ENCODE results near the gene NSFL1C.
"Not testable (repeated sequence)": the region's sequence is repeated elsewhere in the genome, so short reads cannot be mapped to it uniquely, and the experiment has no call there.

The NSFL1C gene

GRCh38 chr20:1466211-1467081 is at the start of gene NSFL1C:
TSS of gene NSFL1C (minus strand) at chr20:1466849. CDS start at chr20:1466824, 25 bp downstream.
- peak; percentile 56 for DNase-seq

GRCh38 chr20:1513801-1514200 is 47.2 kb upstream of the NSFL1C start:
- no peak for DNase-seq

- no peak for DNase-seq
Measured at GRCh38 chr20:1509237-1509636, 42.6 kb upstream of the NSFL1C start.

- no peak for DNase-seq
Measured at GRCh38 chr20:1508574-1508973, 41.9 kb upstream of the NSFL1C start.

- DNase-seq, result no peak
Measured at GRCh38 chr20:1507276-1507675, 40.6 kb upstream of the NSFL1C start.

GRCh38 chr20:1505871-1506270 is 39.2 kb upstream of the NSFL1C start:
- no peak for DNase-seq

- DNase-seq, result no peak
Measured at GRCh38 chr20:1505361-1505760, 38.7 kb upstream of the NSFL1C start.

- peak; percentile 86 for DNase-seq
Measured at GRCh38 chr20:1503564-1504227, 37.0 kb upstream of the NSFL1C start.

GRCh38 chr20:1500496-1500895 is 33.8 kb upstream of the NSFL1C start:
- DNase-seq, result no peak

- DNase-seq, result no peak
Measured at GRCh38 chr20:1499528-1500420, 33.1 kb upstream of the NSFL1C start.

- not testable (repeated sequence) for DNase-seq
Measured at GRCh38 chr20:1497371-1497770, 30.7 kb upstream of the NSFL1C start.

GRCh38 chr20:1496930-1497329 is 30.3 kb upstream of the NSFL1C start:
- DNase-seq, result no peak

- no peak for DNase-seq
Measured at GRCh38 chr20:1494436-1494835, 27.8 kb upstream of the NSFL1C start.

GRCh38 chr20:1493536-1493935 is 26.9 kb upstream of the NSFL1C start:
- DNase-seq, result no peak

GRCh38 chr20:1491860-1492642 is 25.4 kb upstream of the NSFL1C start:
- no peak for DNase-seq

- DNase-seq, result no peak
Measured at GRCh38 chr20:1491281-1491840, 24.7 kb upstream of the NSFL1C start, which contains the start of gene SIRPB2. TSS of gene SIRPB2 (minus strand) at chr20:1491420. CDS start at chr20:1491359, 61 bp downstream.

- no peak for DNase-seq
Measured at GRCh38 chr20:1490643-1491195, 24.1 kb upstream of the NSFL1C start.

GRCh38 chr20:1489764-1490436 is 23.3 kb upstream of the NSFL1C start:
- no peak for DNase-seq

- no peak for DNase-seq
Measured at GRCh38 chr20:1489325-1489724, 22.7 kb upstream of the NSFL1C start.

- no peak for DNase-seq
Measured at GRCh38 chr20:1486566-1486965, 19.9 kb upstream of the NSFL1C start.
